HEK293T (cell line): Measurements from ENCODE around the gene COL4A4.

Experiments
- CTCF ChIA-PET: fragments of 350-600 bp; formaldehyde crosslinking; extraction: SDS; loops from one replicate; lab custom pipeline; 2021; ENCODE audit warnings: antibody characterized with exemption, inconsistent platforms; lab: Yijun Ruan, JAX
- POLR2A ChIA-PET: fragments of 350-600 bp; formaldehyde crosslinking; extraction: SDS; loops from one replicate; lab custom pipeline; 2020; ENCODE audit warnings: antibody characterized with exemption, inconsistent platforms; lab: Yijun Ruan, JAX
- DNase-seq: peaks from one replicate; pipeline ENCODE4 v3.0.0; 2012; ENCODE audit warnings: mixed read lengths; ENCODE audit errors: extremely low spot score
- ARNT ChIP-seq: fragments of 450-650 bp; IDR thresholded peaks from 2 replicates; pipeline ENCODE4 v1.6.1; 2017; ENCODE audit warnings: mild to moderate bottlenecking
- BHLHE40 ChIP-seq: fragments of 450-650 bp; IDR thresholded peaks from 2 replicates; pipeline ENCODE4 v1.6.1; 2016; ENCODE audit warnings: mild to moderate bottlenecking, moderate library complexity, borderline replicate concordance
- CTBP1 ChIP-seq: fragments of 450-650 bp; IDR thresholded peaks from 2 replicates; pipeline ENCODE4 v1.6.1; 2016; ENCODE audit warnings: borderline replicate concordance
- ELF4 ChIP-seq: fragments of 450-650 bp; IDR thresholded peaks from 2 replicates; pipeline ENCODE4 v1.6.1; 2017; ENCODE audit warnings: antibody characterized with exemption
- FOXA1 ChIP-seq: fragments of 450-650 bp; IDR thresholded peaks from 2 replicates; pipeline ENCODE4 v1.6.1; 2016; ENCODE audit warnings: mild to moderate bottlenecking
- FOXK2 ChIP-seq: fragments of 450-650 bp; IDR thresholded peaks from 2 replicates; pipeline ENCODE4 v1.6.1; 2016; ENCODE audit warnings: mild to moderate bottlenecking
- FOXM1 ChIP-seq: fragments of 450-650 bp; IDR thresholded peaks from 2 replicates; pipeline ENCODE4 v1.6.1; 2017; ENCODE audit warnings: mild to moderate bottlenecking, borderline replicate concordance
- HDGF ChIP-seq: fragments of 450-650 bp; IDR thresholded peaks from 2 replicates; pipeline ENCODE4 v1.6.1; 2017; ENCODE audit warnings: antibody characterized with exemption, borderline replicate concordance
- L3MBTL2 ChIP-seq: fragments of 450-650 bp; conservative IDR thresholded peaks from 2 replicates; pipeline ENCODE4 v1.6.1; 2016; ENCODE audit warnings: mild to moderate bottlenecking
- LEF1 ChIP-seq: fragments of 450-650 bp; IDR thresholded peaks from 2 replicates; pipeline ENCODE4 v1.6.1; 2017; ENCODE audit warnings: mild to moderate bottlenecking, borderline replicate concordance
- NFRKB ChIP-seq: fragments of 450-650 bp; IDR thresholded peaks from 2 replicates; pipeline ENCODE4 v1.6.1; 2016; ENCODE audit warnings: mild to moderate bottlenecking, moderate library complexity
- PKNOX1 ChIP-seq: fragments of 450-650 bp; IDR thresholded peaks from 2 replicates; pipeline ENCODE4 v1.6.1; 2016
- SP1 ChIP-seq: fragments of 450-650 bp; IDR thresholded peaks from 2 replicates; pipeline ENCODE4 v1.6.1; 2017
- SUZ12 ChIP-seq: fragments of 450-650 bp; IDR thresholded peaks from 2 replicates; pipeline ENCODE4 v1.6.1; 2016; ENCODE audit warnings: mild to moderate bottlenecking
- TARDBP ChIP-seq: fragments of 450-650 bp; IDR thresholded peaks from 2 replicates; pipeline ENCODE4 v1.6.1; 2016
- ZNF384 ChIP-seq: fragments of 450-650 bp; IDR thresholded peaks from 2 replicates; pipeline ENCODE4 v1.6.1; 2016

COL4A4 gene

DNA sequence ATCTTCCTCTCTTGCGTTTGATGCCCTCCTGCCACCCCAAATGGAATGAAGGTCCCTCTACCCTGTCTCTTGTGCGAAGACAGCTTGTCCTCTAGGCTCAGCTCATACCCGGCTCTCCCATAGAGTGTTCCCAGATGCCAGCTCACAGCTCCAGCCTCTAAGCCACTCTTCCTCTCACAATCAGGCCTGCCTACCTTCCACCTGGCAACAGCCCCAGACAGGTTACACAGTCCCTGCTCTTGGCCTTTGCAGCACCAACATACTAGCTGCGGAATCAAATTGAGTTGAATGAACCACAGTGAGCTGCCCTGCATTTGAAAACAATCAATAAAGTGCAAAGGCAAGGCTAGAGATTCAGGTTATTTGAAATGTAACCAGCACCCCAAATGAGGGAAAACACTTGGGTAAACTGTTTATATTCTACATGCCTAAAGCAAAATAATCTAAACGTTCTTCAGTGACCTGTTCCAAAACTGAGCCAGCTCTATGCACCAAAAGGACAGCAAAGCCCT, 105.1 kb downstream of the COL4A4 start:
- POLR2A ChIA-PET = no interaction called here

GRCh38 chr2:227057743-227058447, 106.1 kb downstream of the COL4A4 start:
- CTCF ChIA-PET = no interaction called here
- no peak for DNase-seq
- TF ChIP-seq LEF1 = no peak
- TF ChIP-seq PKNOX1 = no peak
- TF ChIP-seq TARDBP = no peak
- no peak for TF ChIP-seq SP1
- POLR2A ChIA-PET = no interaction called here

More for the DNA sequence above, 105.1 kb downstream of the COL4A4 start:
- CTCF ChIA-PET = interaction anchor here (0.9 kb wide), 1 partner anchor 14 kb away, joined by 3 read pairs; no protein-coding TSS in a partner anchor
- no peak for DNase-seq
- TF ChIP-seq SP1 = no peak
- no peak for TF ChIP-seq ARNT
- no peak for TF ChIP-seq ZNF384
- no peak for TF ChIP-seq HDGF
- no peak for TF ChIP-seq FOXM1
- TF ChIP-seq BHLHE40 = no peak
- TF ChIP-seq PKNOX1 = no peak
- no peak for TF ChIP-seq ELF4
- TF ChIP-seq TARDBP = no peak
- TF ChIP-seq CTBP1 = no peak
- TF ChIP-seq FOXK2 = no peak
- no peak for TF ChIP-seq L3MBTL2
- no peak for TF ChIP-seq FOXA1
- no peak for TF ChIP-seq NFRKB
- TF ChIP-seq LEF1 = no peak
- TF ChIP-seq SUZ12 = no peak

- CTCF ChIA-PET = no interaction called here
- POLR2A ChIA-PET = no interaction called here
- TF ChIP-seq FOXA1 (no peak), CTBP1 (no peak), ELF4 (no peak), ZNF384 (no peak), FOXM1 (no peak), TARDBP (no peak), L3MBTL2 (no peak), PKNOX1 (no peak), FOXK2 (no peak), SUZ12 (no peak), HDGF (no peak)
- DNase-seq = no peak
These were observed 106.9 kb downstream of the COL4A4 start for GRCh38 chr2:227057060-227057459.

DNA sequence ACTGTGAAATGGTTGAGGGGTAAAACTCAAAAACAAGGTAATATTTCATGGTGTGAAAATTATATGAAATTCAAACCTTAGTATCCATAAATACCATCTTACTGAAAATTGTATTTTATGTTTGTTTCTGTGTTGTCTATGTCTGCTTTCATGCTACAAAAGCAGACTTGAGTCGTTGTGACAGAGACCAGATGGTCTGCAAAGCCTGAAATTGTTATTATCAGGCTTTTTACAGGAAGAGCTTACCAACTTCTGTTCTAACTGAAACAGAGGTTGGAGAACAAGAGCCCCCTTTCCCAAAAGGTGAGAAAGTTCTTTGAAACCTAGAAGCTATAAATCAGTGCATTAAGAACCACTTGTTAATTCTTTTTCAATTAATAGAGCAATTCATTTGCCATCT, 110.0 kb downstream of the COL4A4 start:
- POLR2A ChIA-PET = no interaction called here
- DNase-seq = no peak
- CTCF ChIA-PET = no interaction called here
- TF ChIP-seq HDGF = no peak
- TF ChIP-seq SUZ12 = no peak

DNA sequence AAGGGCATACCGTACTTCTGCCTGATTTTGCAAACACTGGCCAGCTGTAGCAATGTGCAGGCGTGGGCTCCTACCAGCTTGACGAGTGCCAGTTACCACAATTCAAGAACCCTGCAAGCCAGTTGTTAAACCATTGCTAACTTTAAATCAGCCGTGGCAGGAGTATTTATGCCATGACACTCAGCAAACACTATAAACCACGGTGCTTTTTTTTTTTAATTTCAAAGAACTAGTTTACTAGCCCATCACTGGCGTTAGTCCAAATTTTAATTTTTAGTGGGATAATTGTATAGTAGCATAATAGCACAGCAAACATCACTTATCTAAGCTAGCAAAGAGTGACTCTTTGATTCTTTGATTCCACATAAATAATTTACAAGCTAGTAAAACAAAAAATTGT, 111.1 kb downstream of the COL4A4 start:
- no peak for DNase-seq
- TF ChIP-seq ZNF384 = no peak
- no peak for TF ChIP-seq FOXM1
- TF ChIP-seq NFRKB = no peak
- no peak for TF ChIP-seq FOXA1
- no peak for TF ChIP-seq ELF4
- CTCF ChIA-PET = no interaction called here
- POLR2A ChIA-PET = no interaction called here

GRCh38 chr2:227043981-227044380, 120.0 kb downstream of the COL4A4 start:
- ChIA-PET CTCF (interaction anchor here (1.8 kb wide), 1 partner anchor 11 kb away, joined by 6 read pairs; no protein-coding TSS in a partner anchor), POLR2A (no interaction called here)
- no peak for TF ChIP-seq L3MBTL2
- no peak for TF ChIP-seq NFRKB
- no peak for TF ChIP-seq ELF4
- no peak for TF ChIP-seq PKNOX1
- no peak for TF ChIP-seq FOXM1
- TF ChIP-seq LEF1 = no peak
- TF ChIP-seq FOXK2 = no peak
- TF ChIP-seq ARNT = no peak
- no peak for TF ChIP-seq BHLHE40
- TF ChIP-seq FOXA1 = no peak
- TF ChIP-seq CTBP1 = no peak
- TF ChIP-seq TARDBP = no peak
- TF ChIP-seq SP1 = no peak
- TF ChIP-seq HDGF = no peak
- TF ChIP-seq ZNF384 = no peak
- no peak for DNase-seq
